ENCODE data around the gene EPB41L4B.

EPB41L4B gene

GRCh38 chr9:109267555-109267954 is 53.3 kb downstream of the EPB41L4B start:
- DNase-seq = no peak

GRCh38 chr9:109264877-109265587 is 55.8 kb downstream of the EPB41L4B start:
- no peak for DNase-seq

GRCh38 chr9:109263358-109263757 is 57.5 kb downstream of the EPB41L4B start:
- DNase-seq = no peak

GRCh38 chr9:109258481-109259302 is 62.2 kb downstream of the EPB41L4B start:
- DNase-seq = no peak

GRCh38 chr9:109256336-109256735 is 64.5 kb downstream of the EPB41L4B start:
- DNase-seq = no peak

GRCh38 chr9:109255394-109255793 is 65.5 kb downstream of the EPB41L4B start:
- no peak for DNase-seq

GRCh38 chr9:109254317-109254716 is 66.5 kb downstream of the EPB41L4B start:
- no peak for DNase-seq

- no peak for DNase-seq
Observed at GRCh38 chr9:109253637-109254284, 67.1 kb downstream of the EPB41L4B start.

GRCh38 chr9:109253241-109253636 is 67.6 kb downstream of the EPB41L4B start:
- no peak for DNase-seq

GRCh38 chr9:109252291-109252690 is 68.6 kb downstream of the EPB41L4B start:
- DNase-seq = no peak

- no peak for DNase-seq
Observed at GRCh38 chr9:109251776-109252106, 69.1 kb downstream of the EPB41L4B start.

GRCh38 chr9:109251080-109251775 is 69.6 kb downstream of the EPB41L4B start:
- no peak for DNase-seq

GRCh38 chr9:109250771-109251079 is 70.1 kb downstream of the EPB41L4B start:
- DNase-seq = no peak

- no peak for DNase-seq
Observed at GRCh38 chr9:109250311-109250741, 70.5 kb downstream of the EPB41L4B start.

- no peak for DNase-seq
Observed at GRCh38 chr9:109249615-109250014, 71.2 kb downstream of the EPB41L4B start.

- DNase-seq = no peak
Observed at GRCh38 chr9:109248133-109248581, 72.7 kb downstream of the EPB41L4B start.

- DNase-seq = no peak
Observed at GRCh38 chr9:109247228-109247627, 73.6 kb downstream of the EPB41L4B start.

- DNase-seq = no peak
Observed at GRCh38 chr9:109246533-109246932, 74.3 kb downstream of the EPB41L4B start.

- no peak for DNase-seq
Observed at GRCh38 chr9:109245310-109245897, 75.5 kb downstream of the EPB41L4B start.

- peak; percentile 64 for DNase-seq
Observed at GRCh38 chr9:109244179-109245132, 76.4 kb downstream of the EPB41L4B start.

GRCh38 chr9:109242741-109243140 is 78.1 kb downstream of the EPB41L4B start:
- no peak for DNase-seq

- DNase-seq = no peak
Observed at GRCh38 chr9:109242014-109242413, 78.8 kb downstream of the EPB41L4B start.
